Activated CD8-positive, alpha-beta memory T cell treated with anti-CD3 and anti-CD28 coated beads, Interleukin-2, amount 50 U/mL, for 24 hours (primary cell): ENCODE data around the gene KIAA1210.

Source experiments
- DNase-seq: peaks from one replicate; pipeline ENCODE4 v3.0.0-alpha.2; 2020; ENCODE audit errors: extremely low read depth

KIAA1210 gene

GRCh38 chrX:119127650-119128049 is at the start of gene KIAA1210:
Gene KIAA1210, minus strand, starts transcription at chrX:119127812. Its CDS starts 4,170 bp downstream, at chrX:119123642.
- no peak for DNase-seq

- no peak for DNase-seq
Measured at GRCh38 chrX:119177278-119177677, 49.7 kb upstream of the KIAA1210 start.

- no peak for DNase-seq
Measured at GRCh38 chrX:119174900-119175299, 47.3 kb upstream of the KIAA1210 start.

- no peak for DNase-seq
Measured at GRCh38 chrX:119168104-119168503, 40.5 kb upstream of the KIAA1210 start.

GRCh38 chrX:119158226-119158625 is 30.6 kb upstream of the KIAA1210 start:
- DNase-seq = no peak

GRCh38 chrX:119156241-119156640 is 28.6 kb upstream of the KIAA1210 start:
- no peak for DNase-seq

- no peak for DNase-seq
Measured at GRCh38 chrX:119155416-119156035, 27.9 kb upstream of the KIAA1210 start.

GRCh38 chrX:119151051-119151380 is 23.4 kb upstream of the KIAA1210 start:
- DNase-seq = no peak

GRCh38 chrX:119150163-119151050 is 22.8 kb upstream of the KIAA1210 start:
- DNase-seq = no peak

- DNase-seq = no peak
Measured at GRCh38 chrX:119147486-119147885, 19.9 kb upstream of the KIAA1210 start.

GRCh38 chrX:119145241-119145653 is 17.6 kb upstream of the KIAA1210 start:
- no peak for DNase-seq

GRCh38 chrX:119134466-119134865 is 6.9 kb upstream of the KIAA1210 start:
- no peak for DNase-seq

- DNase-seq = no peak
Measured at GRCh38 chrX:119132961-119133360, 5.3 kb upstream of the KIAA1210 start.

- DNase-seq = no peak
Measured at GRCh38 chrX:119132316-119132715, 4.7 kb upstream of the KIAA1210 start.

GRCh38 chrX:119130911-119131310 is 3.3 kb upstream of the KIAA1210 start:
- DNase-seq = no peak

GRCh38 chrX:119121341-119121740 is 6.3 kb downstream of the KIAA1210 start:
- no peak for DNase-seq

GRCh38 chrX:119118780-119119395 is 8.7 kb downstream of the KIAA1210 start:
- DNase-seq = no peak

- DNase-seq = no peak
Measured at GRCh38 chrX:119107206-119107605, 20.4 kb downstream of the KIAA1210 start.

GRCh38 chrX:119105826-119106225 is 21.8 kb downstream of the KIAA1210 start:
- DNase-seq = no peak

- DNase-seq = no peak
Measured at GRCh38 chrX:119101168-119101567, 26.4 kb downstream of the KIAA1210 start.

GRCh38 chrX:119095936-119096335 is 31.7 kb downstream of the KIAA1210 start:
- no peak for DNase-seq

GRCh38 chrX:119094819-119095218 is 32.8 kb downstream of the KIAA1210 start:
- no peak for DNase-seq
